H1 (cell line): ENCODE data around the gene IKZF1. TPM values are rescaled to one million over a fixed set of nuclear protein-coding genes. Genes with fewer than 3 reads are reported as not detected.

ENCODE experiments used
- CTCF ChIA-PET: fragments of 300-600 bp; sonication (Branson Sonifier 250); formaldehyde crosslinking; loops from one replicate; lab custom pipeline; 2021; ENCODE audit not compliant: partially characterized antibody; lab: Charles Lee
- POLR2A ChIA-PET: fragments of 300-600 bp; sonication (Branson Sonifier 250); formaldehyde crosslinking; loops from one replicate; lab custom pipeline; 2021; ENCODE audit warnings: inconsistent platforms; ENCODE audit not compliant: partially characterized antibody; lab: Charles Lee
- DNase-seq, 2 experiments: peaks; one replicate each; pipeline versions ENCODE4 v3.0.0 to v3.0.0-alpha.2; 2010 to 2022; ENCODE audit warnings: low spot score in 2 of 2, low read depth in 1 of 2, mixed read lengths in 1 of 2
- FAIRE-seq: peaks from 2 replicates; lab custom pipeline; 2011; peaks lifted over from hg19 to GRCh38; lab: Jason Lieb, UNC
- H2AFZ ChIP-seq: 2 replicates; pipeline ENCODE4 v1.8.1; 2012; ENCODE audit warnings: low read length, inconsistent platforms
- H2AK5ac ChIP-seq: 2 replicates; pipeline ENCODE4 v1.6.1; 2013; ENCODE audit warnings: low read depth, low read length
- H2BK120ac ChIP-seq: replicated peaks from 2 replicates; pipeline ENCODE3; 2013; ENCODE audit warnings: low read depth, low read length, inconsistent platforms
- H2BK12ac ChIP-seq: 2 replicates; pipeline ENCODE4 v1.6.1; 2013; ENCODE audit warnings: low read depth, low read length
- H2BK15ac ChIP-seq: 2 replicates; pipeline ENCODE4 v1.6.1; 2013; ENCODE audit warnings: low read length
- H2BK20ac ChIP-seq: 2 replicates; pipeline ENCODE4 v1.6.1; 2013; ENCODE audit warnings: low read length
- H2BK5ac ChIP-seq: 2 replicates; pipeline ENCODE4 v1.6.1; 2013; ENCODE audit warnings: low read depth, low read length
- H3K14ac ChIP-seq: 2 replicates; pipeline ENCODE4 v1.6.1; 2013; ENCODE audit warnings: inconsistent platforms; ENCODE audit not compliant: insufficient read length
- H3K18ac ChIP-seq: 2 replicates; pipeline ENCODE4 v1.6.1; 2013; ENCODE audit warnings: low read length; ENCODE audit errors: extremely low read depth
- H3K23ac ChIP-seq: 2 replicates; pipeline ENCODE4 v1.6.1; 2013; ENCODE audit warnings: inconsistent platforms; ENCODE audit not compliant: insufficient read length
- H3K23me2 ChIP-seq: 2 replicates; pipeline ENCODE4 v1.6.1; 2013; ENCODE audit warnings: low read depth, low read length
- H3K27ac ChIP-seq: 2 replicates; pipeline ENCODE4 v1.6.1; 2011; ENCODE audit warnings: low read depth, low read length, inconsistent platforms
- H3K27me3 ChIP-seq, 4 experiments: replicated peaks in 1 of 4; 1 replicate in 1 of 4; 2 replicates in 3 of 4; pipeline versions ENCODE4 v1.6.1 to v1.8.1; 2011 to 2013; ENCODE audit warnings: low read length in 3 of 4, mild to moderate bottlenecking in 3 of 4, inconsistent platforms in 2 of 4, mixed read lengths in 2 of 4, moderate library complexity in 1 of 4; ENCODE audit not compliant: control insufficient read depth in 3 of 4, insufficient read depth in 3 of 4; ENCODE audit errors: extremely low read depth in 1 of 4
- H3K36me3 ChIP-seq, 4 experiments: 2 replicates each; pipeline versions ENCODE4 v1.6.1 to v1.8.1; 2011 to 2013; ENCODE audit warnings: mild to moderate bottlenecking in 4 of 4, low read length in 3 of 4, moderate library complexity in 2 of 4, control low read depth in 1 of 4, inconsistent platforms in 1 of 4; ENCODE audit not compliant: insufficient read depth in 4 of 4, control insufficient read depth in 2 of 4
- H3K4ac ChIP-seq: replicated peaks from 2 replicates; pipeline ENCODE3; 2013; ENCODE audit warnings: low read length, low read depth, mixed read lengths, inconsistent platforms; ENCODE audit not compliant: insufficient read length
- H3K4me1 ChIP-seq, 4 experiments: replicated peaks in 1 of 4; 1 replicate in 1 of 4; 2 replicates in 3 of 4; pipeline versions ENCODE4 v1.6.1 to v1.8.1; 2011 to 2013; ENCODE audit warnings: low read length in 3 of 4, inconsistent platforms in 2 of 4, mixed read lengths in 1 of 4; ENCODE audit not compliant: insufficient read depth in 4 of 4, control insufficient read depth in 3 of 4
- H3K4me2 ChIP-seq, 2 experiments: 2 replicates each; pipeline versions ENCODE4 v1.6.1 to v1.8.1; 2011 to 2013; ENCODE audit warnings: low read depth in 2 of 2, low read length in 2 of 2, control low read depth in 1 of 2, inconsistent platforms in 1 of 2, mild to moderate bottlenecking in 1 of 2; ENCODE audit not compliant: insufficient read depth in 1 of 2
- H3K4me3 ChIP-seq, 4 experiments: fragments of 200-600, 300-600 bp in 1 of 4; sonication (generic), shearing (Covaris generic), sonication (Bioruptor Twin) in 1 of 4; 2 replicates each; pipeline versions ENCODE4 v1.5.1 to v1.8.1; 2011 to 2016; ENCODE audit warnings: low read length in 4 of 4, low read depth in 3 of 4, control low read depth in 2 of 4, inconsistent platforms in 2 of 4, mild to moderate bottlenecking in 2 of 4, mixed read lengths in 1 of 4, moderate library complexity in 1 of 4; ENCODE audit not compliant: insufficient read depth in 2 of 4; ENCODE audit errors: extremely low read depth in 1 of 4
- H3K56ac ChIP-seq: replicated peaks from 2 replicates; pipeline ENCODE3; 2013; ENCODE audit warnings: low read depth, mild to moderate bottlenecking, mixed read lengths, low read length, inconsistent platforms; ENCODE audit not compliant: insufficient read length
- H3K79me1 ChIP-seq: 2 replicates; pipeline ENCODE4 v1.6.1; 2013; ENCODE audit warnings: low read depth, low read length, control low read depth
- H3K79me2 ChIP-seq, 2 experiments: 2 replicates each; pipeline versions ENCODE4 v1.6.1 to v1.8.1; 2012 to 2013; ENCODE audit warnings: low read length in 2 of 2, mild to moderate bottlenecking in 2 of 2, inconsistent platforms in 1 of 2; ENCODE audit not compliant: insufficient read depth in 2 of 2, control insufficient read depth in 1 of 2
- H3K9ac ChIP-seq, 4 experiments: replicated peaks in 1 of 4; 1 replicate in 1 of 4; 2 replicates in 3 of 4; pipeline versions ENCODE4 v1.6.1 to v1.8.1; 2011 to 2013; ENCODE audit warnings: low read depth in 3 of 4, low read length in 3 of 4, control low read depth in 2 of 4, mild to moderate bottlenecking in 2 of 4, moderate library complexity in 2 of 4, inconsistent platforms in 1 of 4; ENCODE audit errors: extremely low read depth in 1 of 4
- H3K9me3 ChIP-seq, 2 experiments: 2 replicates each; pipeline versions ENCODE4 v1.6.1 to v1.8.1; 2012 to 2013; ENCODE audit warnings: mild to moderate bottlenecking in 2 of 2, moderate library complexity in 2 of 2, control low read depth in 1 of 2, inconsistent platforms in 1 of 2, low read depth in 1 of 2, low read length in 1 of 2, mixed read lengths in 1 of 2; ENCODE audit not compliant: insufficient read depth in 2 of 2
- H4K20me1 ChIP-seq, 2 experiments: replicated peaks in 1 of 2; 2 replicates each; pipeline versions ENCODE3 to v1.8.1; 2011 to 2013; ENCODE audit warnings: inconsistent platforms in 2 of 2, low read length in 2 of 2, mild to moderate bottlenecking in 1 of 2; ENCODE audit not compliant: insufficient read depth in 2 of 2, control insufficient read depth in 1 of 2
- H4K5ac ChIP-seq: 2 replicates; pipeline ENCODE4 v1.6.1; 2013; ENCODE audit warnings: low read length, low read depth, mixed read lengths, inconsistent platforms; ENCODE audit not compliant: insufficient read length
- H4K8ac ChIP-seq: 2 replicates; pipeline ENCODE4 v1.8.0; 2013; ENCODE audit warnings: mild to moderate bottlenecking, moderate library complexity, low read length, inconsistent platforms; ENCODE audit not compliant: insufficient read depth; ENCODE audit errors: extremely low read depth
- H4K91ac ChIP-seq: replicated peaks from 2 replicates; pipeline ENCODE3; 2013; ENCODE audit warnings: low read length, mixed read lengths, inconsistent platforms; ENCODE audit not compliant: insufficient read length
- HDAC6 ChIP-seq: IDR thresholded peaks from one replicate; pipeline ENCODE4 v1.7.1; 2012; ENCODE audit warnings: low read depth, mild to moderate bottlenecking, inconsistent platforms, low read length, moderate library complexity
- WGBS, 2 experiments: shearing (Covaris generic) in 1 of 2; methylation state at CpG; one replicate each; pipeline versions ENCODE4 v1.1.6 to v1.1.7; 2013 to 2015; ENCODE audit warnings: low lambda C conversion rate in 2 of 2, mixed read lengths in 2 of 2, inconsistent platforms in 1 of 2, low coverage in 1 of 2, missing lambda C conversion rate in 1 of 2; ENCODE audit not compliant: insufficient replicate concordance in 2 of 2, insufficient coverage in 1 of 2, insufficient read length in 1 of 2; ENCODE audit errors: extremely low coverage in 1 of 2, missing lambda C conversion rate in 1 of 2; 5-methylcytosine and 5-hydroxymethylcytosine counted together
- polyA plus RNA-seq, 7 experiments: library from polyadenylated mRNA; depleted of rRNA in 3 of 7; stranded (reverse) in 5 of 7; unstranded in 2 of 7; fragments of >200 nt in 5 of 7; fragments of 200-250 nt in 2 of 7; gene quantifications; 1 replicate in 5 of 7; 2 replicates in 1 of 7; 4 replicates in 1 of 7; pipeline versions ENCODE4 v1.2.1 to v1.2.3, GENCODE V29; 2011 to 2013; ENCODE audit warnings: missing spikeins in 2 of 7, mixed read lengths in 2 of 7
- total RNA-seq: library from RNA; stranded (reverse); fragmentation: NEBNext Ultra II Directional; extraction: Animal tissue kit (Norgen Biotek cat#: 25700); gene quantifications from 2 replicates; pipeline ENCODE4 v1.2.1, GENCODE V29; 2021

IKZF1 gene
- total and polyA plus RNA-seq, 2 of the 8 experiments (the other 6 are each of a cell fraction or from before 2014, with no cell fraction given), result 0.74 to 1.5 TPM

DNA sequence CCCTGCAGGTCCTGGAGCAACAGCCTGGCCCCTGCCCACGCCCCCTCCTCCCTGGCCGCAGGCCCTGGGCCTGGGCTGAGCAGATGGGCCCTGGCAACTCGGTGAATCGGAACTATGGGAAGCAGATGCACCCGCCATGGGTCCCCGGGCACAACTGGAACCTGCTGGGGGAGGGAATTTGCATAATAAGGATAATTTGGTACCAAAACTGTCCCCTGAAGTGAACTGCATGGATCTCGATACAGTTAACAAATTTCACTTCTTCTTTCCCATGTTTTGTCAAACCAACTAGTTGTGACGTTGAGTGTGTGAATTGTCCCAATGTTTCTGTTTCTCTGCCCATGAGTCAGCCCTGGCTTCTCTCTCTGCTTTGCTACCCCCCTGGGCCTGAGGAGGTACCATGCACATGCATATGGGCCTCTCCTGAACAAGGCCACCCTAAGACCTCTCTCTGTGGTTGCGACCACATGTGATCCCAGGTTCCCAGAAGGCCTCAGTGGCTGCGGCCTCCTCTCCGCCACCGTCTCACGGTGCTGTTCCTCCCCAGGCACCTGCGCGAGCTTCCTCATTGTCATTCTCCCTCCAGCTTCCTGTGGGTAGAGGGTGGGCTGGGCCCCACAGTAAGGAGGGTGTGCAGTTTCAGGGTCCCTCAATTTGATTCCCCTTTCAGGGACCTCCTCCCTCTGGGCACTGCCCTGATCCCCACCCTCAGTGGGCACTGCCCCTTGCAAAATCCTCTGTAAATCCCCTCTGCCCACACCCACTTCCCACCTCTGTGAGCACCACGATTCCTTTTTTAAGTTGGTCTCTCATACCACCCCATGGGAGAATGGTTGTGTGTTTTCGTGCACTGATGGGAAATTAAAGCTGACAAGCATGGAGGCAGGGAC, 105.6 kb downstream of the IKZF1 start:
- Histone ChIP-seq H2AFZ (no peak overlapping the region), H3K27ac (no peak overlapping the region), H2BK120ac (no peak overlapping the region), H3K36me3 (no peaks in the 10 kb centered on the region)
- CTCF ChIA-PET, result interaction anchor here (0.9 kb wide), 1 partner anchor 101 kb away, joined by 4 read pairs; no protein-coding TSS in a partner anchor
- no peak for TF ChIP-seq HDAC6
- TF ChIP-seq, all 59 proteins: peak for 0
- no peak for DNase-seq
- no peak overlapping the region for H4K91ac ChIP-seq
- peak overlapping the region; percentile 20; the same call in 1 of the 2 replicates for H4K8ac ChIP-seq
- no peaks in the 10 kb centered on the region for H3K9me3 ChIP-seq
- H3K56ac ChIP-seq, result no peak overlapping the region
- H3K18ac ChIP-seq, result no peak overlapping the region
- no peak overlapping the region for H2BK12ac ChIP-seq
- no peak overlapping the region for H3K9ac ChIP-seq
- no peak overlapping the region for H3K4me2 ChIP-seq
- H3K14ac ChIP-seq, result no peak overlapping the region
- H2BK5ac ChIP-seq, result no peak overlapping the region
- H3K23me2 ChIP-seq, result no peaks in the 10 kb centered on the region
- POLR2A ChIA-PET, result no interaction called here
- H3K23ac ChIP-seq, result no peak overlapping the region
- WGBS, 2 experiments, result 89% methylated on average over 15 of the region's 17 CpGs; no CpG with 5 or more reads in 1 of the 2 experiments
- no peaks in the 10 kb centered on the region; the same call in none of the 2 replicates for H3K79me1 ChIP-seq
- no peaks in the 10 kb centered on the region for H4K20me1 ChIP-seq
- H4K5ac ChIP-seq, result no peak overlapping the region
- no peaks in the 10 kb centered on the region for H3K79me2 ChIP-seq
- no peak overlapping the region for H3K4me3 ChIP-seq
- no peak for FAIRE-seq
- H3K27me3 ChIP-seq, result no peaks in the 10 kb centered on the region; a peak in 1 of 7 replicates
- no peaks in the 10 kb centered on the region; a peak in 1 of 7 replicates for H3K4me1 ChIP-seq
- H2BK15ac ChIP-seq, result no peak overlapping the region
- H3K4ac ChIP-seq, result no peak overlapping the region
- H2AK5ac ChIP-seq, result no peak overlapping the region
- no peak overlapping the region for H2BK20ac ChIP-seq
